ENCODE results near the gene NCAPG2. TPM values are rescaled to one million over a fixed set of nuclear protein-coding genes. Genes with fewer than 3 reads are reported as not detected.
"Not testable (repeated sequence)": the region's sequence is repeated elsewhere in the genome, so short reads cannot be mapped to it uniquely, and the experiment has no call there.

Gene NCAPG2
- total RNA-seq, 2 experiments from 2014 or later = 139 to 173 TPM

GRCh38 chr7:158626289-158626688 is 78.3 kb downstream of the NCAPG2 start:
- DNase-seq, H3K27ac Mint-ChIP-seq, H3K9me3 Mint-ChIP-seq, H3K27me3 Mint-ChIP-seq, H3K4me3 Mint-ChIP-seq, POLR2A ChIA-PET, H3K4me1 Mint-ChIP-seq: not testable (repeated sequence)
- H3K36me3 Mint-ChIP-seq (ENCODE audit: low read depth) = peaks cover 52% of the 10 kb centered on the region
- CTCF ChIA-PET = interaction anchor here (1.5 to 1.7 kb wide), 2 partner anchors 11 to 30 kb away, joined by 4 read pairs; no protein-coding TSS in a partner anchor

- no peak for DNase-seq
- H3K4me3 Mint-ChIP-seq = no peak overlapping the region
- no peaks in the 10 kb centered on the region for H3K27me3 Mint-ChIP-seq
- CTCF ChIA-PET = interaction anchor here (1.5 kb wide), 1 partner anchor 14 kb away, joined by 3 read pairs; no protein-coding TSS in a partner anchor
- POLR2A ChIA-PET = no interaction called here
- H3K36me3 Mint-ChIP-seq (ENCODE audit: low read depth) = peaks cover 38% of the 10 kb centered on the region
- H3K9me3 Mint-ChIP-seq = no peaks in the 10 kb centered on the region
- no peak overlapping the region for H3K27ac Mint-ChIP-seq
- H3K4me1 Mint-ChIP-seq = no peaks in the 10 kb centered on the region
Observed at GRCh38 chr7:158623241-158623640, 81.4 kb downstream of the NCAPG2 start.

GRCh38 chr7:158620839-158621441 is 83.7 kb downstream of the NCAPG2 start:
- peaks cover 36% of the 10 kb centered on the region for H3K36me3 Mint-ChIP-seq (ENCODE audit: low read depth)
- no peaks in the 10 kb centered on the region for H3K9me3 Mint-ChIP-seq
- CTCF ChIA-PET = interaction anchor here (1.0 kb wide), 1 partner anchor 29 kb away, joined by 3 read pairs; no protein-coding TSS in a partner anchor
- H3K4me3 Mint-ChIP-seq = no peak overlapping the region
- DNase-seq = no peak
- peaks cover 2% of the 10 kb centered on the region for H3K4me1 Mint-ChIP-seq
- no peaks in the 10 kb centered on the region for H3K27me3 Mint-ChIP-seq
- no peak overlapping the region for H3K27ac Mint-ChIP-seq
- POLR2A ChIA-PET = no interaction called here

- peaks cover 38% of the 10 kb centered on the region for H3K36me3 Mint-ChIP-seq (ENCODE audit: low read depth)
- CTCF ChIA-PET = interaction anchor here (0.6 to 1.0 kb wide), 2 partner anchors 16 to 29 kb away, joined by 3 to 4 read pairs; no protein-coding TSS in a partner anchor
- no peaks in the 10 kb centered on the region for H3K9me3 Mint-ChIP-seq
- H3K27ac Mint-ChIP-seq = no peak overlapping the region
- DNase-seq = no peak
- H3K27me3 Mint-ChIP-seq = no peaks in the 10 kb centered on the region
- H3K4me1 Mint-ChIP-seq = peaks cover 2% of the 10 kb centered on the region
- H3K4me3 Mint-ChIP-seq = no peak overlapping the region
- POLR2A ChIA-PET = no interaction called here
Observed at GRCh38 chr7:158620418-158620817, 84.2 kb downstream of the NCAPG2 start.

- POLR2A ChIA-PET = no interaction called here
- Mint-ChIP-seq H3K4me3 (no peak overlapping the region), H3K27ac (peak overlapping the region; percentile 51), H3K36me3 (ENCODE audit: low read depth) (peaks cover 38% of the 10 kb centered on the region), H3K27me3 (no peaks in the 10 kb centered on the region), H3K9me3 (no peaks in the 10 kb centered on the region), H3K4me1 (peaks cover 2% of the 10 kb centered on the region)
- CTCF ChIA-PET = interaction anchor here (1.4 kb wide), 1 partner anchor 12 kb away, joined by 3 read pairs; no protein-coding TSS in a partner anchor
- no peak for DNase-seq
Observed at GRCh38 chr7:158618745-158619140, 85.9 kb downstream of the NCAPG2 start.

- CTCF ChIA-PET = interaction anchor here (0.6 kb wide), 1 partner anchor 349 kb away, joined by 3 read pairs; no protein-coding TSS in a partner anchor
- H3K9me3 Mint-ChIP-seq = no peaks in the 10 kb centered on the region
- H3K36me3 Mint-ChIP-seq (ENCODE audit: low read depth) = peaks cover 35% of the 10 kb centered on the region
- no peaks in the 10 kb centered on the region for H3K27me3 Mint-ChIP-seq
- DNase-seq = no peak
- POLR2A ChIA-PET = no interaction called here
- no peak overlapping the region for H3K27ac Mint-ChIP-seq
- H3K4me1 Mint-ChIP-seq = peaks cover 9% of the 10 kb centered on the region
- H3K4me3 Mint-ChIP-seq = no peak overlapping the region
Observed at GRCh38 chr7:158617737-158618128, 86.9 kb downstream of the NCAPG2 start.

GRCh38 chr7:158616050-158616449 is 88.6 kb downstream of the NCAPG2 start:
- Mint-ChIP-seq H3K4me3 (no peak overlapping the region), H3K27ac (no peak overlapping the region)
- POLR2A ChIA-PET = no interaction called here

GRCh38 chr7:158614700-158615099 is 89.9 kb downstream of the NCAPG2 start:
- Mint-ChIP-seq H3K27me3 (no peaks in the 10 kb centered on the region), H3K4me1 (peaks cover 20% of the 10 kb centered on the region), H3K27ac (no peak overlapping the region), H3K9me3 (no peaks in the 10 kb centered on the region), H3K36me3 (ENCODE audit: low read depth) (peaks cover 38% of the 10 kb centered on the region), H3K4me3 (no peak overlapping the region)
- ChIA-PET CTCF (interaction anchor here (1.2 kb wide), 2 partner anchors 12 to 28 kb away, joined by 3 to 4 read pairs; no protein-coding TSS in a partner anchor), POLR2A (no interaction called here)
- no peak for DNase-seq

More at GRCh38 chr7:158616050-158616449, 88.6 kb downstream of the NCAPG2 start:
- peaks cover 38% of the 10 kb centered on the region for H3K36me3 Mint-ChIP-seq (ENCODE audit: low read depth)
- CTCF ChIA-PET = no interaction called here
- no peak for DNase-seq
- H3K9me3 Mint-ChIP-seq = no peaks in the 10 kb centered on the region
- no peaks in the 10 kb centered on the region for H3K27me3 Mint-ChIP-seq
- H3K4me1 Mint-ChIP-seq = peaks cover 20% of the 10 kb centered on the region

- Mint-ChIP-seq H3K36me3 (ENCODE audit: low read depth) (peaks cover 34% of the 10 kb centered on the region), H3K4me3 (no peak overlapping the region), H3K4me1 (peaks cover 20% of the 10 kb centered on the region), H3K9me3 (no peaks in the 10 kb centered on the region), H3K27ac (no peak overlapping the region), H3K27me3 (no peaks in the 10 kb centered on the region)
- ChIA-PET CTCF (no interaction called here), POLR2A (no interaction called here)
- no peak for DNase-seq
Observed at GRCh38 chr7:158613481-158613880, 91.1 kb downstream of the NCAPG2 start.

GRCh38 chr7:158612546-158612945 is 92.1 kb downstream of the NCAPG2 start:
- Mint-ChIP-seq H3K4me3 (no peak overlapping the region), H3K4me1 (peaks cover 18% of the 10 kb centered on the region), H3K27ac (no peak overlapping the region), H3K9me3 (no peaks in the 10 kb centered on the region), H3K27me3 (no peaks in the 10 kb centered on the region), H3K36me3 (ENCODE audit: low read depth) (peaks cover 29% of the 10 kb centered on the region)
- ChIA-PET CTCF (no interaction called here), POLR2A (no interaction called here)
- no peak for DNase-seq

GRCh38 chr7:158611541-158611940 is 93.1 kb downstream of the NCAPG2 start:
- peaks cover 27% of the 10 kb centered on the region for H3K36me3 Mint-ChIP-seq (ENCODE audit: low read depth)
- H3K27me3 Mint-ChIP-seq = no peaks in the 10 kb centered on the region
- ChIA-PET CTCF (interaction anchor here (1.0 kb wide), 1 partner anchor 14 kb away, joined by 5 read pairs; no protein-coding TSS in a partner anchor), POLR2A (no interaction called here)
- no peaks in the 10 kb centered on the region for H3K9me3 Mint-ChIP-seq
- H3K4me3 Mint-ChIP-seq = no peak overlapping the region
- peak overlapping the region; percentile 67 for H3K27ac Mint-ChIP-seq
- H3K4me1 Mint-ChIP-seq = peaks cover 18% of the 10 kb centered on the region
- no peak for DNase-seq

- H3K27me3 Mint-ChIP-seq = no peaks in the 10 kb centered on the region
- H3K27ac Mint-ChIP-seq = peak overlapping the region; percentile 41
- CTCF ChIA-PET = interaction anchor here (0.7 kb wide), 1 partner anchor 14 kb away, joined by 3 read pairs; no protein-coding TSS in a partner anchor
- no peak overlapping the region for H3K4me3 Mint-ChIP-seq
- POLR2A ChIA-PET = no interaction called here
- no peak for DNase-seq
- no peaks in the 10 kb centered on the region for H3K9me3 Mint-ChIP-seq
- peaks cover 27% of the 10 kb centered on the region for H3K36me3 Mint-ChIP-seq (ENCODE audit: low read depth)
- H3K4me1 Mint-ChIP-seq = peaks cover 18% of the 10 kb centered on the region
Observed at GRCh38 chr7:158609313-158609974, 95.2 kb downstream of the NCAPG2 start.

- Mint-ChIP-seq H3K27ac (no peak overlapping the region), H3K4me3 (no peak overlapping the region), H3K36me3 (ENCODE audit: low read depth) (peaks cover 17% of the 10 kb centered on the region), H3K4me1 (peaks cover 9% of the 10 kb centered on the region), H3K9me3 (no peaks in the 10 kb centered on the region), H3K27me3 (no peaks in the 10 kb centered on the region)
- ChIA-PET CTCF (no interaction called here), POLR2A (no interaction called here)
- no peak for DNase-seq
Observed at GRCh38 chr7:158607563-158607962, 97.0 kb downstream of the NCAPG2 start.
